Activated CD8-positive, alpha-beta memory T cell treated with anti-CD3 and anti-CD28 coated beads for 36 hours (primary cell): ENCODE measurements around the gene FREM1. TPM values are rescaled to one million over a fixed set of nuclear protein-coding genes. Genes with fewer than 3 reads are reported as not detected.

Source experiments
- CTCF ChIA-PET: fragments of 350-600 bp; sonication (Branson Sonifier 250); formaldehyde crosslinking; loops from one replicate; lab custom pipeline; 2021; ENCODE audit warnings: antibody characterized with exemption; lab: Charles Lee
- POLR2A ChIA-PET: fragments of 350-600 bp; sonication (Branson Sonifier 250); formaldehyde crosslinking; loops from one replicate; lab custom pipeline; 2021; ENCODE audit warnings: antibody characterized with exemption; lab: Charles Lee
- total RNA-seq, 2 experiments: library from RNA; stranded (reverse); gene quantifications; one replicate each; pipeline ENCODE4 v1.2.3, GENCODE V29; 2021

The FREM1 gene
- total RNA-seq, 2 experiments from 2014 or later = not detected

DNA sequence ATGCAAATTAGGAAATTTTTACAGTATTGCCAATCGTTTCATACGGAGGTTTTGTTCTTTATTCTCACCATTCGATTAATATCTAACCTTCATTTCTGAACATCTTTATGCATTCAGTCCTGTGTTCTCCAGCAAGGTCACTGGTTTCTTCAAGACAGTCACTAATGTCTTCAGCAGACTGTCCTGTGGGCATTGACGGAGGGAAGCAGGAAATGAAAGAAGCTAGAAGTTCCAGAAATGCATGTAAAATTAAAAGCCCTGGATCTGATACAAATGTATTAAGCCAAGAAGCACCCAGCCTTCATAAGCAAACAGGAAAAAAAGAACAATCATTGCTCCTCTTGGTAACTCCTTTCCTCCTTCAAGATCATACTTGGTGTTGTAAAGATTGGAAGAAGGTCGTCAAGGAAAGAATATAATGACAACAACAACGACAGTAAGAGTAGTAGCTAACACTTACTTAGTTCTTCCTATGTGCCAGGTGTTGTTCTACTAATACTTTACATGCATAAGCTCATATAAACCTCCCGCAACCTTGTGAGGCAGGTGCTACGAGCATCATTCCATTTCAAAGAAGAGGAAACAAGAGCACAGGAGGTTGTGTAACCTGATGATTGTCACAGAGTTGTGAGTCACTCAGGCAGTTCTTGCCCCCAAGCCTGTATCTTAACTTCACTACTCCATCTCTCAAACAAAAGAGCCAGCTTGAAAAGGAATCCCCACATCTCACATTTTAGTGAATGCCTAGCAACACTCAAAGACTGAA is 127.8 kb downstream of the FREM1 start:
- CTCF ChIA-PET = no interaction called here
- POLR2A ChIA-PET = no interaction called here

GRCh38 chr9:14780693-14781092 is 129.5 kb downstream of the FREM1 start:
- ChIA-PET POLR2A (no interaction called here), CTCF (no interaction called here)

- ChIA-PET POLR2A (no interaction called here), CTCF (no interaction called here)
Measured at GRCh38 chr9:14780251-14780650, 130.0 kb downstream of the FREM1 start.

DNA sequence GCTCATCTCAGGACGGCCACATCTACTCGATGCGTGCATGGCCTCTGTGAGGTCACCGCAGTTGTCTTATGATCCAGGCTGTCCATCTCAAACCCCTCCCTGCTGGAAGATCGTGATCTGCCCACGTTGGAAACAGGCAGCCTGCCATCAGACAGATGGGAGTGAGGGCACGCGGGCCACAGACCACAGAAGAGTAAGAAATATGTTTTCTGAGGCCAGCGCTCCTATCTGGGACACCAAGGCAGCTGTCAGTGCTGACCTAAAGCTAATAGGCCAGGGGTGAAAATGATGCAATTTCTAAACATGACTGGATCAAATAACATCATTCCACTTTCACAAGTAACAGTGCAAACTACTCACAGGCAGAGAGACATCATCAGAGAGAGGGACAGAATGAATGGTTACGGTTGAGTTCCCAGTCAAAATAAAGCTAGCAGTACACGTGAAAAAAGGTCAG is 130.6 kb downstream of the FREM1 start:
- ChIA-PET POLR2A (no interaction called here), CTCF (no interaction called here)

- CTCF ChIA-PET = no interaction called here
- POLR2A ChIA-PET = no interaction called here
Measured at GRCh38 chr9:14778565-14778964, 131.7 kb downstream of the FREM1 start.

DNA sequence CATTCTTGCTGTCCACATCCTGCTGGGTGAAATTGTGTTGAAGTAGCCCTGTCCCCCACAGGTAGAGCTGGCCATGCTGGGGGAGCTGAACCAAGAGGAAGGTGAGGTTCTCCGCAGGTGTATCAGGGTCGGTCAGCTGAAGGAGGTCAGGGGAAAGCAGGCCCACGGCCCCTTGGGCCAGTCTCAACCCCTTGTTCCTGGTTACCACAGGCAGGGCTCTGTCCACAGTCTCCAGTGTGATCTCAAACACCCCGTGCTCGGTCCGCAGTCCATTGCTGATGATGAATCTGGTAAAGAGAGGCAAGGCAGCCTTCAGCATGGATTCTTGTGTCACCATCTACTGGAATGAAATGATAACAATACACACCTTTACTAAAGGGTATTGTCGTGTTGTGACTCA is 134.3 kb downstream of the FREM1 start:
- ChIA-PET CTCF (no interaction called here), POLR2A (no interaction called here)

DNA sequence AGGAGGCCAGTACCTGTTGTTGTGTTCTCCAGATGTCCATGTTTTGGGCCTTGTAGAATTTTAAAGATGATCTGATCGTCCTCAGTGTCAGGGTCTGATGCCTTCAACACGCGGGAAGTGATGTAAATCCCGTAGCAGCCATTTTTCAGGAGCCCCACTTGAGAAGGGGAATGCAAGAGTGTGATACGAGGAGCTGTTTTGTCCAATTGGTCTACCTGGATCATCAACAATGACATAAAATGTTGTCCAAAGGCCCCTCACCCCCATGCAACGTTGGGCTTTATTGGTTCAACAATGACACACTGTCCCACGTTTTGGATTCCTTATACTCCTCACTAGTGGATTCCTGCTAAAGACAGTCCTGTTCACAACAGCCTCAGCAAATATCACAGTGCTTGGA is 139.6 kb downstream of the FREM1 start:
- POLR2A ChIA-PET = no interaction called here

GRCh38 chr9:14769230-14769571 is 141.0 kb downstream of the FREM1 start:
- ChIA-PET POLR2A (no interaction called here), CTCF (no interaction called here)

More for the DNA sequence above, 139.6 kb downstream of the FREM1 start:
- CTCF ChIA-PET = no interaction called here

GRCh38 chr9:14768405-14769229 is 141.6 kb downstream of the FREM1 start:
- CTCF ChIA-PET = no interaction called here
- POLR2A ChIA-PET = no interaction called here

GRCh38 chr9:14766299-14766698 is 143.9 kb downstream of the FREM1 start:
- CTCF ChIA-PET = interaction anchor here (1.6 kb wide), 1 partner anchor 53 kb away, joined by 3 read pairs; no protein-coding TSS in a partner anchor
- POLR2A ChIA-PET = no interaction called here

- ChIA-PET POLR2A (no interaction called here), CTCF (no interaction called here)
Measured at GRCh38 chr9:14761584-14761983, 148.6 kb downstream of the FREM1 start.

- ChIA-PET POLR2A (interaction anchor here (0.6 kb wide), 1 partner anchor 1459 kb away, joined by 3 read pairs; no protein-coding TSS in a partner anchor), CTCF (no interaction called here)
Measured at GRCh38 chr9:14760060-14760459, 150.2 kb downstream of the FREM1 start.

GRCh38 chr9:14756291-14756690 is 153.9 kb downstream of the FREM1 start:
- POLR2A ChIA-PET = no interaction called here
- CTCF ChIA-PET = no interaction called here

DNA sequence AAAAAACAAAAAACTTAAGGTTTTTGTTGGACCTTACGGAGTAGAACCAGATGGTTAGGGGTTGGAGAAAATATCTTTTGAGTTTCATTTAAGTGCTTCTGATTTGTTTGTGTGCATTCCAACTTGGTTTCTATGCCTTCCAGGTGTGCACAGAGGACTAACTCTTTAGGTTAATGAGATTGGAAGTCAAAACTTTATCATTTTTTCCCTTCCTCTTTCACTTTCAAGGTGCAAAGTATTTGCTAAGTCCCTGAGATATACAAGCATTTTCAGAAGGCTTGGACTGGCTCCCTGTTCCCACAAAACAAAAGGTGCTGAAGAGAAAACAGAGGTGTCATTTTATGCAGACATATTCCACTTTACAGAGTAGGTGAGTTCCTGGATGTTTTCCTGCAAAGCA is 157.4 kb downstream of the FREM1 start:
- ChIA-PET POLR2A (no interaction called here), CTCF (no interaction called here)

DNA sequence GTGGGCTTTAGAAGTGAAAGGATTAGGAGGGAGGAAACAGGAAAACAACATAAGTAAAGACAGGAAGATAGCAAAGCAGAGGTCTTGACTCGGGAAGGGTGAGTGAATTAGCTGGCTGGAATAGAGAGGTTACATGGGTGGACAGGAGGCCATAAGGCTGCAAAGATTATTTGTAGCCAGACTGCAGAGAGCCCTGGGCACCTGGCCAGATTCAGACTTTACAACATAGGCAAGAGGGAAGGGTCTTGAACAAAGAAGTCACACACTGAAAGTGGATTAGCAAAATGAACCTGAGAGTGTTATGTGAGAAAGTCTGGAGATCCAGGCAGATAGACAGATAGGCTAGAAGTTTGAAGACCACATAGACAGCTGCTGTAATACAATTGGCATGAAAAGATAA is 158.0 kb downstream of the FREM1 start:
- CTCF ChIA-PET = no interaction called here
- POLR2A ChIA-PET = no interaction called here

DNA sequence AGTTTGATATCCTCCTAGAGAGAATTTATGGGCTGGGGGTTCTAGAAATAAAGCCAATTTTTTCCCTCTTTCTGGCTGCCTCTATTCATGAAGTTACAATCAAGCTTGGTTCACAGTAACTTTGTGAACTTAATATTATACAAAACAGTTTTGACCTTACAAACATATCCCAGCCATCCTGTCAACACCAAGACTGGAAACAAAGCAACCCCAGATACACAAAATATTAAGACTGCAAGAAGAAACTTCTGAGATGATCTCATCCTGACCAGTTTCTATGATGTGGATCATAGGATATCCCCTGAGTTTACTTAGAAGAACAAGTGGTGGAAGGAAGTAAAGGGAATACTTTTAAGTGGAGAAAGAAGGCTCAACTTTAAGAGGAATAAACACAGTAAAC is 159.4 kb downstream of the FREM1 start:
- ChIA-PET POLR2A (no interaction called here), CTCF (no interaction called here)

DNA sequence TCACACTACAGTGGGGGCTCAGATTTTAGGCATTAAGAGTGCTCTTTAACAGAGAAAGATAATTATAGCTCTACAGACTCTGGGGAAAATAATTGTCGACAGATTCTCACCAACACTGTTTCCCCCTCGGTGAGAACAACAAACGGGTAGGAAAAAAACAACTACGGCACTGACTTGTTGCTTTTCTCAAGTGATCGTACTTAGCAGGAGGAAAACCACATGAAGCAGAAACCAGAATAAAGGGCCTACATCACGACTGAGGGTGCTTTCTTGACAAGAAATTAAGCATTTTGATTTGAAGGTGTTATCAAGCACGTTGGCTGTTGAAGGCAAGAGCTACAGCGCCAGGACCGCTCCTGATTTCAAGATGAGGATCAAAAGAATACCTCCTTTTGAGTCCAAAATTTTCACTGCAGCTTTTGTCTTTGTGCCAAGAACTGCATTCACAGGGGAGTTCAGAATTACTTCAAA is 160.5 kb downstream of the FREM1 start:
- POLR2A ChIA-PET = no interaction called here
- CTCF ChIA-PET = interaction anchor here (1.2 kb wide), 1 partner anchor 8 kb away, joined by 4 read pairs; no protein-coding TSS in a partner anchor

- POLR2A ChIA-PET = no interaction called here
- CTCF ChIA-PET = no interaction called here
Measured at GRCh38 chr9:14748373-14748772, 161.9 kb downstream of the FREM1 start.

DNA sequence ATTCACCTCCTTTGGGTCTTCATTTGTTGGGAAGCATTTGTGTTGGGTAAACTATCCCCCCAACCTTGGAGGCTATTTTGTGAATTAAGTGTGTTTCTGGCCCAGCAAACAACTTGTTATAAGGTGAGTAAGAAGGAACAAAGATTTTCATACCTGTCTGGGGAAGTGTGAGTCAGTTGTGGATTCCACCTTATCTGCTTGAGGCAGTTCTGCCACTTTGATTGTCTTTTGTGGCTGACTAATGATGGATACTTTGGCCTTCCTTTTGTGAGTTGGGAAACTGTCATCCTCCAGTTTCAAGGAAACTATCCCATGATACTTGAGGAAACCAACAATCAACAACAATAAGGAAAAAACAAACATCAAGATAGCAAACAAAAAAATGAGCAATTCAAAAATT is 163.1 kb downstream of the FREM1 start:
- ChIA-PET POLR2A (no interaction called here), CTCF (no interaction called here)

GRCh38 chr9:14746626-14747025 is 163.6 kb downstream of the FREM1 start:
- CTCF ChIA-PET = no interaction called here
- POLR2A ChIA-PET = no interaction called here

DNA sequence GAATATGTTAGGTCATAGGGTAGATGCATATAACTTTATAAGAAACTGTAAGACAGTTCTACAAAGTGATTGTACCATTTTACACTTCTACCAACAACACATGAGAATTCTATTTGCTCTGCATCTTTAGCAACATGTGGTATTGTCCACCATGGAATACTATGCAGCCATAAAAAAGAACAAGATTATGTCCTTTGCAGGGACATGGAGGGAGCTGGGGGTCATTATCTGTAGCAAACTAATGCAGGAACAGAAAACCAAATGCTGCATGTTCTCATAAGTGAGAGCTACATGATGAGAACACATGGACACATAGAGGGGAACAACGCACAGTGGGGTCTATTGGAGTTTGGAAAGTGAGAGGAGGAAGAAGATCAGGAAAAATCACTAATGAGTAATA is 165.5 kb downstream of the FREM1 start:
- CTCF ChIA-PET = no interaction called here
- POLR2A ChIA-PET = no interaction called here
